ENCODE measurements around the gene SHB.

The SHB gene

DNA sequence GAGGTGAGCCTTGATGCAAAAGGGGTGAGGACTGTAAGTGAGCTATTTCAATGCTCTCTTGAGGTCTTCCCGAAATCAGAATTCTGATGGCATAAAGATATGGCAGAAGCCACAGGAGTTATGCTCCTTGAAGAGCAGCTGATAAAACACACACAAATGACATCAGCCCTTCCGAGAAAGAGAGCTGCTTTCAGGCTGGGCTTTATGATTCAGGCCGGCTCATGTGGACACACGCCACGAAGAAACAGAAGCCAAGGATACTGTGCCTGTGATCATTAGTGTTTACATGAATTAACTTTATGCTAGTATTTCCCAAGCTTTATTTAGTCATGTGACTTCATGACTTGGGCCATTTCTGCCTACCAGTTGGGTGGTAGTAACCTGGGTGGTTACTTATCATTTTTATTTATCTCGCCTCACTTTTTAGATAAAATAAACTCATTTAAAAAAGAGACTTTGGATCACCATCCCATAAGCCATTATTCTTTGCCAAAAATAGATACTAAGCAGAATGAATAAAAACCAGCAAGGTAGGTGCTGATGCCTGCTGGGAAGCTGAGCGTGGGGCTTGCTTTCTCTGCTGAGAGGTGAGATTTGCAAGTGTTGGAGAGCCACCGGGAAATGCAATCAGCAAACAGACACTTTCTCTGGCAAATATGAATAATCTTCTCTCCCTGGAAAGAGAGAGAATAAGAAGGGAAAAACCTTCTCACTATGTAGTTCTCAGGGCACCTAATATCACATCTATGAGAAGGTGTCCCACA lies 92.1 kb downstream of the SHB start:
- H3K36me3 ChIP-seq (replicated peaks; ENCODE audit: low read depth, low read length) = no peaks in the 10 kb centered on the region
- H3K9ac ChIP-seq (ENCODE audit: low read length) = no peak overlapping the region
- no peak overlapping the region for H3K4me2 ChIP-seq (ENCODE audit: low read length)
- no peak overlapping the region for H3K27ac ChIP-seq (ENCODE audit: low read length)
- H2AFZ ChIP-seq (ENCODE audit: low read depth, low read length) = no peak overlapping the region
- no peaks in the 10 kb centered on the region for H3K79me2 ChIP-seq (ENCODE audit: low read length)
- no peaks in the 10 kb centered on the region for H4K20me1 ChIP-seq (ENCODE audit: insufficient read depth, low read length)
- TF ChIP-seq, protein P1, sequence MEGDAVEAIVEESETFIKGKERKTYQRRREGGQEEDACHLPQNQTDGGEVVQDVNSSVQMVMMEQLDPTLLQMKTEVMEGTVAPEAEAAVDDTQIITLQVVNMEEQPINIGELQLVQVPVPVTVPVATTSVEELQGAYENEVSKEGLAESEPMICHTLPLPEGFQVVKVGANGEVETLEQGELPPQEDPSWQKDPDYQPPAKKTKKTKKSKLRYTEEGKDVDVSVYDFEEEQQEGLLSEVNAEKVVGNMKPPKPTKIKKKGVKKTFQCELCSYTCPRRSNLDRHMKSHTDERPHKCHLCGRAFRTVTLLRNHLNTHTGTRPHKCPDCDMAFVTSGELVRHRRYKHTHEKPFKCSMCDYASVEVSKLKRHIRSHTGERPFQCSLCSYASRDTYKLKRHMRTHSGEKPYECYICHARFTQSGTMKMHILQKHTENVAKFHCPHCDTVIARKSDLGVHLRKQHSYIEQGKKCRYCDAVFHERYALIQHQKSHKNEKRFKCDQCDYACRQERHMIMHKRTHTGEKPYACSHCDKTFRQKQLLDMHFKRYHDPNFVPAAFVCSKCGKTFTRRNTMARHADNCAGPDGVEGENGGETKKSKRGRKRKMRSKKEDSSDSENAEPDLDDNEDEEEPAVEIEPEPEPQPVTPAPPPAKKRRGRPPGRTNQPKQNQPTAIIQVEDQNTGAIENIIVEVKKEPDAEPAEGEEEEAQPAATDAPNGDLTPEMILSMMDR (IDR thresholded peaks at IDR 0.05; ENCODE audit: low read depth, low read length) = no peak
- no peak for TF ChIP-seq EZH2phosphoT487 (IDR thresholded peaks at IDR 0.05; ENCODE audit: low read depth)
- H3K27me3 ChIP-seq (ENCODE audit: low read depth, low read length) = no peaks in the 10 kb centered on the region
- no peak overlapping the region for H3K4me3 ChIP-seq (ENCODE audit: low read length)
- no peaks in the 10 kb centered on the region for H3K4me1 ChIP-seq (ENCODE audit: low read length)
- no peaks in the 10 kb centered on the region for H3K9me3 ChIP-seq (ENCODE audit: insufficient read depth, low read length)

DNA sequence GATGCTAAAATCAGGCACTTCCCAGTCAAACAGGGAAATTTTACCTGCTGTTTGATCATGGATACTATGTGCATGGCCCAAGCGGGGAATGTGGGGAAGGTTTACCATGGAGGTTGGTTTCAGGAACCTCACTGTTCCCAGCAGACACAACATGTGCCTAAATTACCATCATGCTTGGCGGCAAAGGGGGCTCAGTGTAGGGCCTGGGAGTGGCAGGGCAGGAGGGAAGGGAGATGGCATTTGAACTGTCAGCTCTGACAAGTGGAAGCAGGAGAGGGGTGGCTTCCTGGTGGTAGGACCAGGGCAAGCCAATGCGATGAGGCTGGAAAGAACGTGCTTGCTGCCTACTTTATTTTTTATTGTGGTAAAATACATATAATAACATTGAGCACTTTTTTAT lies 93.4 kb downstream of the SHB start:
- no peaks in the 10 kb centered on the region for H3K36me3 ChIP-seq (replicated peaks; ENCODE audit: low read depth, low read length)
- no peak overlapping the region for H3K9ac ChIP-seq (ENCODE audit: low read length)
- H3K79me2 ChIP-seq (ENCODE audit: low read length) = no peaks in the 10 kb centered on the region
- no peak overlapping the region for H3K4me3 ChIP-seq (ENCODE audit: low read length)
- no peak overlapping the region for H3K4me2 ChIP-seq (ENCODE audit: low read length)
- H3K4me1 ChIP-seq (ENCODE audit: low read length) = no peaks in the 10 kb centered on the region
- no peak overlapping the region for H2AFZ ChIP-seq (ENCODE audit: low read depth, low read length)
- H4K20me1 ChIP-seq (ENCODE audit: insufficient read depth, low read length) = no peaks in the 10 kb centered on the region
- no peaks in the 10 kb centered on the region for H3K27me3 ChIP-seq (ENCODE audit: low read depth, low read length)
- no peak overlapping the region for H3K27ac ChIP-seq (ENCODE audit: low read length)
- TF ChIP-seq, protein P1 (IDR thresholded peaks at IDR 0.05; ENCODE audit: low read depth, low read length) = no peak
- TF ChIP-seq EZH2phosphoT487 (IDR thresholded peaks at IDR 0.05; ENCODE audit: low read depth) = no peak
- no peaks in the 10 kb centered on the region for H3K9me3 ChIP-seq (ENCODE audit: insufficient read depth, low read length)

- Histone ChIP-seq H3K4me2 (ENCODE audit: low read length) (no peak overlapping the region), H3K9ac (ENCODE audit: low read length) (no peak overlapping the region), H4K20me1 (ENCODE audit: insufficient read depth, low read length) (no peaks in the 10 kb centered on the region), H3K27ac (ENCODE audit: low read length) (no peak overlapping the region), H3K9me3 (ENCODE audit: insufficient read depth, low read length) (no peaks in the 10 kb centered on the region), H3K4me3 (ENCODE audit: low read length) (no peak overlapping the region), H3K4me1 (ENCODE audit: low read length) (no peaks in the 10 kb centered on the region), H3K79me2 (ENCODE audit: low read length) (no peaks in the 10 kb centered on the region), H3K36me3 (replicated peaks; ENCODE audit: low read depth, low read length) (no peaks in the 10 kb centered on the region), H3K27me3 (ENCODE audit: low read depth, low read length) (no peaks in the 10 kb centered on the region), H2AFZ (ENCODE audit: low read depth, low read length) (no peak overlapping the region)
- TF ChIP-seq, protein P1 (IDR thresholded peaks at IDR 0.05; ENCODE audit: low read depth, low read length) = no peak
- no peak for TF ChIP-seq EZH2phosphoT487 (IDR thresholded peaks at IDR 0.05; ENCODE audit: low read depth)
These were observed 94.4 kb downstream of the SHB start for GRCh38 chr9:37974506-37975173.

GRCh38 chr9:37972351-37972848 lies 96.6 kb downstream of the SHB start:
- Histone ChIP-seq H3K4me1 (ENCODE audit: low read length) (no peaks in the 10 kb centered on the region), H3K36me3 (replicated peaks; ENCODE audit: low read depth, low read length) (no peaks in the 10 kb centered on the region), H3K27ac (ENCODE audit: low read length) (no peak overlapping the region), H3K4me2 (ENCODE audit: low read length) (no peak overlapping the region), H3K27me3 (ENCODE audit: low read depth, low read length) (no peaks in the 10 kb centered on the region), H3K79me2 (ENCODE audit: low read length) (no peaks in the 10 kb centered on the region), H2AFZ (ENCODE audit: low read depth, low read length) (no peak overlapping the region), H3K9ac (ENCODE audit: low read length) (no peak overlapping the region), H3K4me3 (ENCODE audit: low read length) (no peak overlapping the region), H3K9me3 (ENCODE audit: insufficient read depth, low read length) (no peaks in the 10 kb centered on the region), H4K20me1 (ENCODE audit: insufficient read depth, low read length) (no peaks in the 10 kb centered on the region)
- TF ChIP-seq, protein P1 (IDR thresholded peaks at IDR 0.05; ENCODE audit: low read depth, low read length) = no peak
- TF ChIP-seq EZH2phosphoT487 (IDR thresholded peaks at IDR 0.05; ENCODE audit: low read depth) = no peak
